PC-3 (cell line): Measurements from ENCODE around the gene CIROP. TPM values are rescaled to one million over a fixed set of nuclear protein-coding genes. Genes with fewer than 3 reads are reported as not detected.

Experiments used
- ATAC-seq: fragments of 200-7000 bp; cut with Tn5 transposase; 2 replicates; pipeline ENCODE4 v1.9.1; 2020; ENCODE audit warnings: mild to moderate bottlenecking, moderate library complexity
- BruUV-seq: library from RNA; stranded (reverse); fragments of 400-500 nt; replicated peaks from 2 replicates; lab custom pipeline; 2021; lab: Mats Ljungman, UMichigan
- CTCF ChIA-PET: fragments of 300-600 bp; sonication (Branson Sonifier 250); formaldehyde crosslinking; loops from one replicate; lab custom pipeline; 2022; ENCODE audit warnings: antibody characterized with exemption; lab: Charles Lee
- POLR2A ChIA-PET: fragments of 300-600 bp; sonication (Branson Sonifier 250); formaldehyde crosslinking; loops from one replicate; lab custom pipeline; 2022; ENCODE audit warnings: antibody characterized with exemption; ENCODE audit not compliant: unreplicated experiment; lab: Charles Lee
- DNase-seq: peaks from one replicate; pipeline ENCODE4 v3.0.0-alpha.2; 2015
- H2AFZ ChIP-seq: fragments of 300-600 bp; sonication (generic); 2 replicates; pipeline ENCODE4 v1.6.0; 2016; ENCODE audit warnings: antibody characterized with exemption, low read length
- H3F3A ChIP-seq: fragments of 300-600 bp; sonication (generic); one replicate; pipeline ENCODE4 v1.6.0; 2017; ENCODE audit warnings: antibody characterized with exemption, low read length, control low read depth, mild to moderate bottlenecking; ENCODE audit not compliant: unreplicated experiment
- H3K27ac ChIP-seq: fragments of 300-600 bp; sonication (generic); 2 replicates; pipeline ENCODE4 v1.5.1; 2016; ENCODE audit warnings: mild to moderate bottlenecking, low read length
- H3K27me3 ChIP-seq: fragments of 300-600 bp; sonication (generic); 2 replicates; pipeline ENCODE4 v1.6.1; 2016; ENCODE audit warnings: low read length, mixed read lengths
- H3K36me3 ChIP-seq: fragments of 300-600 bp; sonication (generic); 2 replicates; pipeline ENCODE4 v1.6.1; 2016; ENCODE audit warnings: low read depth, mixed run types, low read length, mixed read lengths
- H3K4me1 ChIP-seq: fragments of 300-600 bp; sonication (generic); 2 replicates; pipeline ENCODE4 v1.5.1; 2016; ENCODE audit warnings: low read length; ENCODE audit not compliant: insufficient read depth
- H3K4me2 ChIP-seq: fragments of 300-600 bp; sonication (generic); 2 replicates; pipeline ENCODE4 v1.6.0; 2016; ENCODE audit warnings: low read length
- H3K4me3 ChIP-seq: fragments of 300-600 bp; sonication (generic); 2 replicates; pipeline ENCODE4 v1.5.1; 2016; ENCODE audit warnings: mild to moderate bottlenecking, low read length, mixed read lengths
- H3K79me2 ChIP-seq: fragments of 300-600 bp; sonication (generic); 2 replicates; pipeline ENCODE4 v1.6.1; 2017; ENCODE audit warnings: low read length, mixed read lengths
- H3K9ac ChIP-seq: fragments of 300-600 bp; sonication (generic); 2 replicates; pipeline ENCODE4 v1.6.0; 2016; ENCODE audit warnings: mild to moderate bottlenecking, low read length
- H3K9me2 ChIP-seq: fragments of 300-600 bp; sonication (generic); replicated peaks from 2 replicates; pipeline ENCODE4 v1.6.1; 2016; ENCODE audit warnings: mixed run types, low read length, mixed read lengths
- H3K9me3 ChIP-seq: fragments of 300-600 bp; sonication (generic); 2 replicates; pipeline ENCODE4 v1.6.1; 2016; ENCODE audit warnings: low read length, mixed read lengths
- H4K20me1 ChIP-seq: fragments of 300-600 bp; sonication (generic); 2 replicates; pipeline ENCODE4 v1.6.1; 2016; ENCODE audit warnings: low read length, mixed read lengths
- EZH2 ChIP-seq: fragments of 300-600 bp; sonication (generic); IDR thresholded peaks from one replicate; pipeline ENCODE4 v1.6.1; 2017; ENCODE audit warnings: antibody characterized with exemption, mild to moderate bottlenecking, low read length; ENCODE audit not compliant: unreplicated experiment
- EZH2phosphoT487 ChIP-seq: fragments of 300-600 bp; sonication (generic); IDR thresholded peaks from 2 replicates; pipeline ENCODE4 v1.6.1; 2018; ENCODE audit warnings: mild to moderate bottlenecking, antibody characterized with exemption, low read length, borderline replicate concordance
- intact Hi-C: fragments of 100-400 bp; cut with micrococcal nuclease; formaldehyde crosslinking; loops from 2 replicates; pipeline ENCODE4 v1.9.0; 2023
- total RNA-seq: library from RNA; depleted of rRNA; stranded (reverse); fragments of >200 nt; gene quantifications from 2 replicates; pipeline ENCODE4 v1.2.3, GENCODE V29; 2014
- TF ChIP-seq, protein P1 (sequence below): fragments of 300-600 bp; sonication (generic); conservative IDR thresholded peaks from 2 replicates; pipeline ENCODE4 v1.5.1; 2017; ENCODE audit warnings: antibody characterized with exemption, low read depth, mild to moderate bottlenecking, low read length

CIROP gene
- total RNA-seq, 1 experiment from 2014 or later, result not detected

DNA sequence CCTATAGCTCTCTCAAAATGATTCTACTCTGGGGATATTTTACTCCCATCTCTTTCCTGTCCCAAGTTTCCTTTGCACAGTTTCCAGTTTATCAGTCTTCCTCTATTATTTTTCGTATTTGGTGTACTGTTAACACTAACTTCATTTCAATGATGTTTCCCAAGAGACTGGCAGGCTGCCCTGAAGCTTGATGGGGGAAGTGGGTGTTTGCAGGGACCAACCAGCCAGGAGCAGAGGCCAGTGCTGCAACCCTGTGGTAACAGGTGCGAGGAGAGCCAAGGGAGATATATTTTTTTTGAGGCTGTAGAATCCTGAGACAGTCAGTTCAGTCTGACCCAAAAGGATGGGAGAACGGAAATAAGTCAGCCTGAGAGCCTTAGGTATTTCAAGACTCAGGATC lies 26.1 kb upstream of the CIROP start:
- H3K9ac ChIP-seq, result no peak overlapping the region
- H3K9me3 ChIP-seq, result no peaks in the 10 kb centered on the region
- no peaks in the 10 kb centered on the region for H3F3A ChIP-seq
- no peaks in the 10 kb centered on the region for H3K27me3 ChIP-seq
- H3K4me1 ChIP-seq, result peaks cover 14% of the 10 kb centered on the region
- no peak for TF ChIP-seq EZH2phosphoT487
- no peak for TF ChIP-seq EZH2
- TF ChIP-seq, protein P1, sequence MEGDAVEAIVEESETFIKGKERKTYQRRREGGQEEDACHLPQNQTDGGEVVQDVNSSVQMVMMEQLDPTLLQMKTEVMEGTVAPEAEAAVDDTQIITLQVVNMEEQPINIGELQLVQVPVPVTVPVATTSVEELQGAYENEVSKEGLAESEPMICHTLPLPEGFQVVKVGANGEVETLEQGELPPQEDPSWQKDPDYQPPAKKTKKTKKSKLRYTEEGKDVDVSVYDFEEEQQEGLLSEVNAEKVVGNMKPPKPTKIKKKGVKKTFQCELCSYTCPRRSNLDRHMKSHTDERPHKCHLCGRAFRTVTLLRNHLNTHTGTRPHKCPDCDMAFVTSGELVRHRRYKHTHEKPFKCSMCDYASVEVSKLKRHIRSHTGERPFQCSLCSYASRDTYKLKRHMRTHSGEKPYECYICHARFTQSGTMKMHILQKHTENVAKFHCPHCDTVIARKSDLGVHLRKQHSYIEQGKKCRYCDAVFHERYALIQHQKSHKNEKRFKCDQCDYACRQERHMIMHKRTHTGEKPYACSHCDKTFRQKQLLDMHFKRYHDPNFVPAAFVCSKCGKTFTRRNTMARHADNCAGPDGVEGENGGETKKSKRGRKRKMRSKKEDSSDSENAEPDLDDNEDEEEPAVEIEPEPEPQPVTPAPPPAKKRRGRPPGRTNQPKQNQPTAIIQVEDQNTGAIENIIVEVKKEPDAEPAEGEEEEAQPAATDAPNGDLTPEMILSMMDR, result no peak
- ChIA-PET POLR2A (no interaction called here), CTCF (interaction anchor here (1.5 kb wide), 1 partner anchor 10 kb away, joined by 8 read pairs; no protein-coding TSS in a partner anchor)
- H3K27ac ChIP-seq, result no peak overlapping the region
- intact Hi-C loops, result no loop called here
- H3K4me3 ChIP-seq, result no peak overlapping the region
- no peaks in the 10 kb centered on the region for H3K79me2 ChIP-seq
- no peak overlapping the region for H2AFZ ChIP-seq
- no peaks in the 10 kb centered on the region for H3K9me2 ChIP-seq
- no peaks in the 10 kb centered on the region for H4K20me1 ChIP-seq
- ATAC-seq (no peak), DNase-seq (no peak)
- H3K4me2 ChIP-seq, result no peak overlapping the region
- no TSS peak for BruUV-seq
- no peaks in the 10 kb centered on the region for H3K36me3 ChIP-seq

DNA sequence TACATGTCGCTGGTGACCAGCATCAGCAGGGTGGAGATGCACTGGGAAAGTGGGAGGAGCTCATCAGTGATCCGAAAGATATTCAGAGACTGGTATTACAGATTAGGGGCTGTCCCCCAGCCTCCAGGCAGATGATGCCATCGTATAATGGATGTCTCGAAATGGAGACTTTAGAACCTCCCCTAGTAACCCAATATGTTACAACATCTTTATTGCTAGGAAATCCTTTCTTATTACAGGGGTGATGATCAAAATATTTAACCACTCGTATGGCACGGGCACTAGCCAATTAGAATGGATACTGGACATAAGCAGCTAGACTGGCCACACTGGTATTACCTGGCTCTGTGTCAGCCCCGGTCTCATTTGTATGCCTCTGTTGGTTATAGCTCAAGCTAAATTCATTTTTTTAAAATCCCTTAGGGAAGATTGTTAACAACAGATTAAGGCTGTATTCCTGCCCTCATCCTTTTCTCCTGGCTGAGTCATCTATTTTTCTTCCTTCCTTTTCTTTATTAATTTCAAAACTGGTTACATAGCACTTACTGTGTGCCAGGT lies 25.0 kb upstream of the CIROP start:
- CTCF ChIA-PET, result interaction anchor here (0.6 to 1.5 kb wide), 5 partner anchors 9 to 61 kb away, joined by 3 to 8 read pairs (median 3); partner anchors contain the start of gene C14orf119

More for the DNA sequence above, 25.0 kb upstream of the CIROP start:
- no peaks in the 10 kb centered on the region for H3K9me3 ChIP-seq
- H3F3A ChIP-seq, result no peaks in the 10 kb centered on the region
- H3K9me2 ChIP-seq, result no peaks in the 10 kb centered on the region
- ATAC-seq (peak; percentile 83), DNase-seq (peak; percentile 73)
- no TSS peak for BruUV-seq
- no peaks in the 10 kb centered on the region for H4K20me1 ChIP-seq
- H3K9ac ChIP-seq, result no peak overlapping the region
- H3K27me3 ChIP-seq, result no peaks in the 10 kb centered on the region
- no peaks in the 10 kb centered on the region for H3K36me3 ChIP-seq
- TF ChIP-seq EZH2phosphoT487, result no peak
- no peak for TF ChIP-seq EZH2
- TF ChIP-seq, protein P1, result no peak
- peak overlapping the region; percentile 16; the same call in 1 of the 2 replicates for H2AFZ ChIP-seq
- POLR2A ChIA-PET, result no interaction called here
- intact Hi-C loops, result no loop called here
- H3K79me2 ChIP-seq, result no peaks in the 10 kb centered on the region
- peak overlapping the region; percentile 24 for H3K4me2 ChIP-seq
- H3K27ac ChIP-seq, result no peak overlapping the region
- peaks cover 14% of the 10 kb centered on the region for H3K4me1 ChIP-seq
- H3K4me3 ChIP-seq, result no peak overlapping the region
